ENCODE results near the gene CDHR4.
"Not testable (repeated sequence)": the region's sequence is repeated elsewhere in the genome, so short reads cannot be mapped to it uniquely, and the experiment has no call there.

GRCh38 chr3:49780975-49781365, 18.7 kb downstream of the CDHR4 start:
- TF ChIP-seq TEAD4 (CRISPR knock-in tag; IDR thresholded peaks at IDR 0.05); MAX (CRISPR knock-in tag; IDR thresholded peaks at IDR 0.05); PRDM15 (CRISPR knock-in tag; IDR thresholded peaks at IDR 0.05); CTCF (IDR thresholded peaks at IDR 0.05); IRF2 (CRISPR knock-in tag; IDR thresholded peaks at IDR 0.05; ENCODE audit: borderline replicate concordance, low read depth); CREB1 (CRISPR knock-in tag; IDR thresholded peaks at IDR 0.05); USF2 (CRISPR knock-in tag; IDR thresholded peaks at IDR 0.05); NFE2L1 (CRISPR knock-in tag; IDR thresholded peaks at IDR 0.05); IRF1 (CRISPR knock-in tag; IDR thresholded peaks at IDR 0.05): not testable (repeated sequence)
